Chondrocyte (in vitro differentiated cells): ENCODE results near the gene BAG3. TPM values are rescaled to one million over a fixed set of nuclear protein-coding genes. Genes with fewer than 3 reads are reported as not detected.

Source experiments
- DNase-seq: peaks from one replicate; pipeline ENCODE4 v3.0.0; 2021; ENCODE audit warnings: mixed read lengths, low spot score
- H3K27ac Mint-ChIP-seq: one replicate; pipeline ENCODE4 v1.8.0; 2021; ENCODE audit warnings: mild to moderate bottlenecking, moderate library complexity, mixed read lengths; ENCODE audit not compliant: unreplicated experiment
- H3K27me3 Mint-ChIP-seq: 2 replicates; pipeline ENCODE4 v1.8.0; 2021; ENCODE audit warnings: low read depth, mixed read lengths
- H3K36me3 Mint-ChIP-seq: 2 replicates; pipeline ENCODE4 v1.8.0; 2021; ENCODE audit warnings: low read depth, mixed read lengths
- H3K4me1 Mint-ChIP-seq: 2 replicates; pipeline ENCODE4 v1.8.0; 2021; ENCODE audit warnings: low read depth, mild to moderate bottlenecking, mixed read lengths
- H3K4me3 Mint-ChIP-seq: one replicate; pipeline ENCODE4 v1.8.0; 2021; ENCODE audit warnings: mild to moderate bottlenecking, moderate library complexity, mixed read lengths; ENCODE audit not compliant: unreplicated experiment
- H3K9me3 Mint-ChIP-seq: 2 replicates; pipeline ENCODE4 v1.8.0; 2021; ENCODE audit warnings: low read depth, mixed read lengths
- CTCF ChIP-seq: fragments of 200-600 bp; sonication (generic); IDR thresholded peaks from 2 replicates; pipeline ENCODE4 v1.5.0; 2021; ENCODE audit warnings: antibody characterized with exemption, mild to moderate bottlenecking, moderate library complexity
- total RNA-seq: library from RNA; stranded (reverse); gene quantifications from 3 replicates; pipeline ENCODE4 v1.2.1, GENCODE V29; 2021

BAG3 gene
- total RNA-seq, 1 donor from 2014 or later = 62.0 TPM

GRCh38 chr10:119666709-119667004, 15.5 kb downstream of the BAG3 start:
- Mint-ChIP-seq H3K27me3 (no peaks in the 10 kb centered on the region), H3K4me1 (peaks cover 88% of the 10 kb centered on the region), H3K4me3 (no peak overlapping the region), H3K9me3 (no peaks in the 10 kb centered on the region), H3K27ac (peak overlapping the region; percentile 81), H3K36me3 (peaks cover 9% of the 10 kb centered on the region)
- no peak for DNase-seq
- TF ChIP-seq CTCF = no peak

DNA sequence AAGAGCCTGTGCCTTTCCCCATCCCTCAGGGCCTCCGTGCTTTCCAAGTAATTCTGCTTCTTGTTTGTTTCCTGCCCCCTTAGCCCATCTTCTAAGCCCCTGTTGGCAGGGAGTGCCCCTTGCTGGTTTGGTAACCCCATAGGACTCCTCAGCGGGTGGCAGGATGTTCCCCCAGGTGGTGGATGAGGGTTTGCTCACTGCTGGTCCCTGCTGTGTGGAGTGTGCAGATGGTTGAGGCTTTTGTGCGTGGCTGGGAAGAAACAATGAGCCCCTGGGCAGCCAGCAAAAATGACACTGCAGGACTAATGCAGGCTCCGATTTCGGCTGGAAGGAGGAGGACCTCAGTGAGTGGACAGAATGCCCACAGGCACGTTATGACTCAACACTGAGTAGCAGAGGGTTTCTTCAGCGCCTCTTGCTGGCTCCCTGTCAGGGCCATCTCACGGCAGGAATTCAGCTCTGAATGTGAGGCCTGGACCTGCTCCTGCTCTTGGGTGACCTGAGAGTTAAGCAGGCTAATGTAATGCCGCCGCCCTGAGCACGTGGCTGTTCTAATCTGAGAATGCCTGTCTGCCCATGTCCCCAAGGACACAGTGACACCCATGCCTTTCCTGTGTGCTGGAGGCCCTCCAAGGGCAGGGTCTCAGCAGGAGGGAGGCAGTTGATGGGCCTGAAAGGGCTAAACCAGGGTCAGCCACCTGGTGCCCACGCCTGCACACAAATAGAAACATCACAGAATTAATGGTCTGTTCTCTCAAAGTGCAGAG, 16.6 kb downstream of the BAG3 start:
- Mint-ChIP-seq H3K27me3 (no peaks in the 10 kb centered on the region), H3K4me1 (peaks cover 81% of the 10 kb centered on the region), H3K9me3 (no peaks in the 10 kb centered on the region), H3K4me3 (peak overlapping the region; percentile 9), H3K27ac (peak overlapping the region; percentile 97), H3K36me3 (peaks cover 17% of the 10 kb centered on the region)
- peak; percentile 31 for TF ChIP-seq CTCF
- no peak for DNase-seq

DNA sequence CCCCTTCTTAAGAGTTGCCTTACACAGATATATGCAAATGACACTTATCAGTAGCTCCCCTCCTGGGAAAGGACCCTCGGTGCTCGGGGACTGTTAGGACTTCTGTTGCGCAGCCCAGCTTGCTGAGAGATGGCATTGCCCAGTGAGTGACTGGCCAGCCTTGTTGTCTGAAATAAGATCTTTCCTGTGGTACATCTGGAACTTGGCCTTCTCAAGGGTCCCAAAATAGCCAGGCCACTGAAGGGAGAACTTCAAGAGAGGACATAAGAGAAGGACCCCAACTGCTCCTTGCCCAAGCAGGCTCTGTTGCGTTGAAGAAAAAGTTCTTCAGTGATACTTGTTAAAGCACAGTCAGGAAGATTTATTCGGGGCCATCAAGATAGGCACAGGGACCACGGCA, 17.3 kb downstream of the BAG3 start:
- H3K27ac Mint-ChIP-seq = peak overlapping the region; percentile 97
- no peak for DNase-seq
- H3K36me3 Mint-ChIP-seq = peaks cover 22% of the 10 kb centered on the region
- H3K9me3 Mint-ChIP-seq = no peaks in the 10 kb centered on the region
- H3K27me3 Mint-ChIP-seq = no peaks in the 10 kb centered on the region
- TF ChIP-seq CTCF = no peak
- peaks cover 77% of the 10 kb centered on the region for H3K4me1 Mint-ChIP-seq
- peak overlapping the region; percentile 7 for H3K4me3 Mint-ChIP-seq

GRCh38 chr10:119669331-119669730, 18.2 kb downstream of the BAG3 start:
- Mint-ChIP-seq H3K27me3 (no peaks in the 10 kb centered on the region), H3K27ac (peak overlapping the region; percentile 36)
- no peak for DNase-seq

GRCh38 chr10:119669975-119670640, 18.9 kb downstream of the BAG3 start:
- peaks cover 29% of the 10 kb centered on the region for H3K36me3 Mint-ChIP-seq
- no peak for TF ChIP-seq CTCF
- no peaks in the 10 kb centered on the region for H3K27me3 Mint-ChIP-seq
- no peaks in the 10 kb centered on the region for H3K9me3 Mint-ChIP-seq
- H3K4me3 Mint-ChIP-seq = no peak overlapping the region
- peak overlapping the region; percentile 71 for H3K27ac Mint-ChIP-seq
- no peak for DNase-seq
- peaks cover 63% of the 10 kb centered on the region for H3K4me1 Mint-ChIP-seq

More at GRCh38 chr10:119669331-119669730, 18.2 kb downstream of the BAG3 start:
- no peaks in the 10 kb centered on the region for H3K9me3 Mint-ChIP-seq
- H3K4me1 Mint-ChIP-seq = peaks cover 68% of the 10 kb centered on the region
- peaks cover 28% of the 10 kb centered on the region for H3K36me3 Mint-ChIP-seq
- TF ChIP-seq CTCF = no peak
- H3K4me3 Mint-ChIP-seq = no peak overlapping the region
